ENCODE results near the gene LGI1.

LGI1 gene

GRCh38 chr10:93757801-93758507, at the start of gene LGI1:
TSS of gene LGI1 (plus strand) at chr10:93757936. CDS start at chr10:93758145, 209 bp downstream.
- DNase-seq (ENCODE audit: low spot score), result peak; percentile 96

GRCh38 chr10:93710333-93710909, 47.3 kb upstream of the LGI1 start:
- no peak for DNase-seq (ENCODE audit: low spot score)

- DNase-seq (ENCODE audit: low spot score), result no peak
Observed at GRCh38 chr10:93711891-93712290, 45.8 kb upstream of the LGI1 start.

GRCh38 chr10:93712593-93712992, 45.1 kb upstream of the LGI1 start:
- DNase-seq (ENCODE audit: low spot score), result no peak

- DNase-seq (ENCODE audit: low spot score), result no peak
Observed at GRCh38 chr10:93715345-93715744, 42.4 kb upstream of the LGI1 start.

- no peak for DNase-seq (ENCODE audit: low spot score)
Observed at GRCh38 chr10:93716766-93717165, 41.0 kb upstream of the LGI1 start.

GRCh38 chr10:93718937-93719725, 38.6 kb upstream of the LGI1 start:
- DNase-seq (ENCODE audit: low spot score), result no peak

- peak; percentile 78 for DNase-seq (ENCODE audit: low spot score)
Observed at GRCh38 chr10:93719901-93720300, 37.8 kb upstream of the LGI1 start.

- DNase-seq (ENCODE audit: low spot score), result no peak
Observed at GRCh38 chr10:93722550-93722949, 35.2 kb upstream of the LGI1 start.

- DNase-seq (ENCODE audit: low spot score), result no peak
Observed at GRCh38 chr10:93723153-93723552, 34.6 kb upstream of the LGI1 start.

GRCh38 chr10:93726024-93726423, 31.7 kb upstream of the LGI1 start:
- DNase-seq (ENCODE audit: low spot score), result no peak

GRCh38 chr10:93741367-93741766, 16.4 kb upstream of the LGI1 start:
- no peak for DNase-seq (ENCODE audit: low spot score)

- DNase-seq (ENCODE audit: low spot score), result no peak
Observed at GRCh38 chr10:93742633-93743349, 14.9 kb upstream of the LGI1 start.

- DNase-seq (ENCODE audit: low spot score), result peak; percentile 80
Observed at GRCh38 chr10:93745408-93746065, 12.2 kb upstream of the LGI1 start.

GRCh38 chr10:93746844-93747284, 10.9 kb upstream of the LGI1 start:
- peak; percentile 89 for DNase-seq (ENCODE audit: low spot score)

- DNase-seq (ENCODE audit: low spot score), result peak; percentile 57
Observed at GRCh38 chr10:93749218-93749799, 8.4 kb upstream of the LGI1 start.

GRCh38 chr10:93751124-93751523, 6.6 kb upstream of the LGI1 start:
- no peak for DNase-seq (ENCODE audit: low spot score)

GRCh38 chr10:93751832-93752231, 5.9 kb upstream of the LGI1 start:
- DNase-seq (ENCODE audit: low spot score), result peak; percentile 82

- DNase-seq (ENCODE audit: low spot score), result peak; percentile 54
Observed at GRCh38 chr10:93752761-93753160, 5.0 kb upstream of the LGI1 start.

- DNase-seq (ENCODE audit: low spot score), result no peak
Observed at GRCh38 chr10:93753621-93754250, 4.0 kb upstream of the LGI1 start.

- DNase-seq (ENCODE audit: low spot score), result no peak
Observed at GRCh38 chr10:93754761-93755160, 3.0 kb upstream of the LGI1 start.
